ENCODE results near the gene SLC22A3. TPM values are rescaled to one million over a fixed set of nuclear protein-coding genes. Genes with fewer than 3 reads are reported as not detected.

The SLC22A3 gene
- total RNA-seq, 1 donor, result 0.72 TPM

DNA sequence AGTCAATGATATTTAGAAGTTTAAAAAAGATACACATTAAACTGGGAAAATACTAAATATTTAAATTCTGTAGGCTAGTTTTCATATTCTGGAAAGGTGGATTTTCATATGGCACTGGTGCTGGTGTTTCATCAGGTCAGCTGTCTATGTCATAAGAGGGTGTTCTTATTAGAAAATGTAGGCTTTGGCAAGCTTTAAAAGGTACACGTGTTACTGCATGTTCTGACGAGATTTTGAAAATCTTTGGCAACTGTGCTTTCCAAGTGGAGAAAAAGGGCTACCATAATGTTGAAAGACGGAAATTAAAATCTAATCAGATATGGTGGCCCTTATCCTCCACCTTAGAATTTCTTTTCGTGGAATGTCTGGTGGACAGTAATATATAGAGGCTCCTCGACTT, 30.0 kb downstream of the SLC22A3 start:
- no peak for DNase-seq (ENCODE audit: low read depth)
- TF ChIP-seq, protein P1, sequence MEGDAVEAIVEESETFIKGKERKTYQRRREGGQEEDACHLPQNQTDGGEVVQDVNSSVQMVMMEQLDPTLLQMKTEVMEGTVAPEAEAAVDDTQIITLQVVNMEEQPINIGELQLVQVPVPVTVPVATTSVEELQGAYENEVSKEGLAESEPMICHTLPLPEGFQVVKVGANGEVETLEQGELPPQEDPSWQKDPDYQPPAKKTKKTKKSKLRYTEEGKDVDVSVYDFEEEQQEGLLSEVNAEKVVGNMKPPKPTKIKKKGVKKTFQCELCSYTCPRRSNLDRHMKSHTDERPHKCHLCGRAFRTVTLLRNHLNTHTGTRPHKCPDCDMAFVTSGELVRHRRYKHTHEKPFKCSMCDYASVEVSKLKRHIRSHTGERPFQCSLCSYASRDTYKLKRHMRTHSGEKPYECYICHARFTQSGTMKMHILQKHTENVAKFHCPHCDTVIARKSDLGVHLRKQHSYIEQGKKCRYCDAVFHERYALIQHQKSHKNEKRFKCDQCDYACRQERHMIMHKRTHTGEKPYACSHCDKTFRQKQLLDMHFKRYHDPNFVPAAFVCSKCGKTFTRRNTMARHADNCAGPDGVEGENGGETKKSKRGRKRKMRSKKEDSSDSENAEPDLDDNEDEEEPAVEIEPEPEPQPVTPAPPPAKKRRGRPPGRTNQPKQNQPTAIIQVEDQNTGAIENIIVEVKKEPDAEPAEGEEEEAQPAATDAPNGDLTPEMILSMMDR (IDR thresholded peaks at IDR 0.05; ENCODE audit: insufficient read depth, low read length), result no peak

DNA sequence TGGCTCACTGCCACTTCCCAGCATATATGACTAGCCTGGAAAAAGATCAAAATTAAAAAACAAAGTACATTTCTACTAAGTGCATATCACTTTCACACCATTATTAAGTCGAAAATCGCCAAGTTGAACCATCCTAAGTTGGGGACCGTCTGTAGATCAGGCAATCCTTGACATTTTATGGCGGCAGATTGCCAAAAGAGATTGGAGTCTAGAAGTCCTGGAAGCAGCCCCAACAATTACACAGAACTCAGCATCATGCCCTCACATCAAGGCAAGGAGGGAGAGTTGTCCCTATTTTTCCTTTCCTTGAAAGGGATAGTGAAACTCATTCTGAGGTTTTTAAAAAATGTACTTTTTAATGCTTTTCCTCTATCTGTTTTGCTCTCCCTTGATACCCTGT, 30.7 kb downstream of the SLC22A3 start:
- TF ChIP-seq, protein P1 (IDR thresholded peaks at IDR 0.05; ENCODE audit: insufficient read depth, low read length), result no peak
- peak; percentile 57 for DNase-seq (ENCODE audit: low read depth)
- no peak overlapping the region for H3K4me3 ChIP-seq (ENCODE audit: low read depth, low read length)

More for the DNA sequence above, 30.0 kb downstream of the SLC22A3 start:
- H3K4me3 ChIP-seq (ENCODE audit: low read depth, low read length), result no peak overlapping the region

DNA sequence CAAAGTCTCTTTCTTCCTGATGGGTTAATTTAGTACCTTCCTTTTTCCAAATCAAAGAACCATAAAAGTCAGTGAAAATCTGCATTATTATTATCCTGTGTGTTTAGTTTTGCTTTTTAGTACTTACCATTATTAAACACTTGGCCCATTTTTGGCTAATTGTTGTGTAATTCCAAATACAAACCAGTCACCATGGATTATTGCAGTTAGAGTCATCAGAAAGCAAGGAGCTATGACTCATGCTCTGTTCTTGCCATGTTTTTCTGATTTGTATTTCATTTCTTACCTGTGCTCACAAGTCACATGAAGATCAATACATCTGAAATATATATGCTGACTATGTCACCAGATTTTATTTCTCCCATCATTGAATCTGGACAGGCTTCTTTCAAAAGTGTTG, 31.3 kb downstream of the SLC22A3 start:
- TF ChIP-seq, protein P1 (IDR thresholded peaks at IDR 0.05; ENCODE audit: insufficient read depth, low read length), result no peak
- no peak overlapping the region for H3K4me3 ChIP-seq (ENCODE audit: low read depth, low read length)
- DNase-seq (ENCODE audit: low read depth), result peak; percentile 75

DNA sequence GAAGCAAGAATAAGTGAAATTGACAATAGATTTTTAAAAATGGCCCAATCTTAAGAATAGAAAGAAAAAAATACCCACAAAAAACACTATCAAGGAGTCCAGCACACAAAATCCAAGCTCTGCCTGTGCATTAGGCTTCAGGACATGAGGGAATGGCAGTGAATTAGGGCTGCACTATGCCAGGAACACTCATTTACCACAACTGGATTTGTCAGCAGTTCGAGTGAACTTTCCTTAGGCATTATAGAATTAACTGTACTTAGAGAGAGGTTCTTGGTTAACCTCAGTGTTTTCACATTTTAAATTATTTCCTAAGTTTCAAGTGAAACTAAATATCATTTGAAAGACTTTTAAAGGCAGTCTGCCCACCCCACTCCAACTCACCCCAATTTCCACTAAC, 34.8 kb downstream of the SLC22A3 start:
- no peak for DNase-seq (ENCODE audit: low read depth)
- no peak overlapping the region for H3K4me3 ChIP-seq (ENCODE audit: low read depth, low read length)
- TF ChIP-seq, protein P1 (IDR thresholded peaks at IDR 0.05; ENCODE audit: insufficient read depth, low read length), result no peak

DNA sequence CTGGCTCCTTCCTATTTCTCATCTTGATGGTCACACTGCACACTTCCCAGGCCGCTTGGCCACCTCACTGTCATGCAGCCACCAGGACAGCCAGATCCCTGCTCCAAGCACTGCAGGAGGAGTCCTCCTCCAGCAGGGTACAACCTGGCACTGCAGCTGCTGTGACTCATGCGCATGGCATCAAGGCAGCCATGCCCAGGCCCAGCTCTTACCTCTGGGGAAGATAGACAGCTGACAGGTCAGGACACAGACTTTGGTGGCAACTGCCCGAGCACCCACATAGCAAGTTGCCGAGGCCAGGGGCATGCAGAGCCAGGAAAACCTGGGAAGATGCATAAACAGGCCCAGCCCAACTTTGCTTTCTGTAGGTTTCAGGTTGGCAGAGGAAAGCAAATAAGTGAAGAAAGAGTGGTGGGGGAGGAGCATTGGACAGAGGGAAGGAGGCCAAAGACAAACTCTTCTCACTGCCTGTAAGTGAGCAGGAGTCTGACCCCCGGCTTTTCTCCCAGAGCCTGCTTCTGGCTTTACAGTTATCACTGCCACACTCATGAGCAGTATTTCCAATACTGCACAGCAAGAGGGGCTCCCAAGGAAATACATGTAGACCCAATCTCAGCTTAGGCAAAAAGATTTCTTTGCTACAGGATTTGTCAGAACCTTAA, 38.8 kb downstream of the SLC22A3 start:
- no peak overlapping the region for H3K4me3 ChIP-seq (ENCODE audit: low read depth, low read length)
- TF ChIP-seq, protein P1 (IDR thresholded peaks at IDR 0.05; ENCODE audit: insufficient read depth, low read length), result peak; percentile 12
- peak; percentile 66 for DNase-seq (ENCODE audit: low read depth)

DNA sequence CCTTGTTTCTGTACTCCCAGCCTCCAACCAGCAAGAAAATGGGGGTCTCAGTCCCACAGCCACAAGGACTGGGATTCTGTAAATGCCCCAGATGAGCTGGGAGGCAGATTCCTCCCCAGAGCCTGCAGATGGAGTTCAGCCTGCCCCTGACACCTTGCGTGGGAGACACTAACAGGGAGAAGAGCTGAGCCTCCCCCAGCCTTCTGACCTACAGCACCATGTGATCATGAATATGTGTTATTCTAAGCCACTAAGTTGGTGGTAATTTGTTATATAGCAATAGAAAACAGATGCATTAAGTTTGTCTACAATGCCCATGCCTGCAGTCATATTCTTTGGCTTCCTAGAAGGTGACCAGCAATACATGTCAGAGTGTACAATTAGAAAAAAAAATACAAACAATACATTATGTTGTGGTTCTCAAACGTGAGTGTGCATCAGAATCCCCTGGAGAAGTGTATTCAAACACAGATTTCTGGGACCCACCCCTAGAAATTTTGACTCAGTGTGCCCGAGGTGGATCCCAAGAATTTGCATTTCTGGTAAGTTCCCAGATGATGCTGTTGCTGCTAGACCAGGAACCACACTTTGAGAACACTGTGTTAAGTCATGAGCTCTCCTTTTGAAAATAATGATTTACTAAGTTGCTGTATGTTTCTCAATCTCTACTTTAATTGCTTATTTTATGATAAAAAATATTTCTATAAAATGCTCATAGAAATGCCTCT, 39.9 kb downstream of the SLC22A3 start:
- TF ChIP-seq, protein P1 (IDR thresholded peaks at IDR 0.05; ENCODE audit: insufficient read depth, low read length), result no peak
- H3K4me3 ChIP-seq (ENCODE audit: low read depth, low read length), result no peak overlapping the region
- DNase-seq (ENCODE audit: low read depth), result no peak

Data from fibroblast of the aortic adventitia (primary cell).